Activated T-helper 2 cell treated with anti-CD3 and anti-CD28 coated beads, Interferon-gamma antibody, Interleukin-2, Interleukin-4, amounts not matched to agents 10 μg/mL and 5 μg/mL and 100 μg/mL, durations not matched to agents 14 hours and 24 hours and 36 hours (primary cell): Measurements from ENCODE around the gene HRAS. TPM values are rescaled to one million over a fixed set of nuclear protein-coding genes. Genes with fewer than 3 reads are reported as not detected.

Experiments used
- DNase-seq: peaks from one replicate; pipeline ENCODE4 v3.0.0; 2021; ENCODE audit warnings: low spot score
- H3K27ac Mint-ChIP-seq: one replicate; pipeline ENCODE4 v1.8.0; 2021; ENCODE audit warnings: mixed read lengths
- H3K27me3 Mint-ChIP-seq: one replicate; pipeline ENCODE4 v1.8.0; 2021; ENCODE audit warnings: low read depth, mixed read lengths
- H3K36me3 Mint-ChIP-seq: one replicate; pipeline ENCODE4 v1.8.0; 2021; ENCODE audit warnings: low read depth, mixed read lengths
- H3K4me1 Mint-ChIP-seq: one replicate; pipeline ENCODE4 v1.8.0; 2021; ENCODE audit warnings: low read depth, mixed read lengths
- H3K4me3 Mint-ChIP-seq: one replicate; pipeline ENCODE4 v1.8.0; 2021; ENCODE audit warnings: low read depth, mild to moderate bottlenecking, moderate library complexity, mixed read lengths
- H3K9me3 Mint-ChIP-seq: one replicate; pipeline ENCODE4 v1.8.0; 2021; ENCODE audit warnings: mixed read lengths
- intact Hi-C: fragments of 100-400 bp; cut with micrococcal nuclease; formaldehyde crosslinking; loops from one replicate; pipeline ENCODE4 v1.15.1; 2023
- total RNA-seq: library from RNA; stranded (reverse); gene quantifications from 2 replicates; pipeline ENCODE4 v1.2.3, GENCODE V29; 2022

Gene HRAS
- total RNA-seq, 1 donor from 2014 or later, result 70.5 TPM

DNA sequence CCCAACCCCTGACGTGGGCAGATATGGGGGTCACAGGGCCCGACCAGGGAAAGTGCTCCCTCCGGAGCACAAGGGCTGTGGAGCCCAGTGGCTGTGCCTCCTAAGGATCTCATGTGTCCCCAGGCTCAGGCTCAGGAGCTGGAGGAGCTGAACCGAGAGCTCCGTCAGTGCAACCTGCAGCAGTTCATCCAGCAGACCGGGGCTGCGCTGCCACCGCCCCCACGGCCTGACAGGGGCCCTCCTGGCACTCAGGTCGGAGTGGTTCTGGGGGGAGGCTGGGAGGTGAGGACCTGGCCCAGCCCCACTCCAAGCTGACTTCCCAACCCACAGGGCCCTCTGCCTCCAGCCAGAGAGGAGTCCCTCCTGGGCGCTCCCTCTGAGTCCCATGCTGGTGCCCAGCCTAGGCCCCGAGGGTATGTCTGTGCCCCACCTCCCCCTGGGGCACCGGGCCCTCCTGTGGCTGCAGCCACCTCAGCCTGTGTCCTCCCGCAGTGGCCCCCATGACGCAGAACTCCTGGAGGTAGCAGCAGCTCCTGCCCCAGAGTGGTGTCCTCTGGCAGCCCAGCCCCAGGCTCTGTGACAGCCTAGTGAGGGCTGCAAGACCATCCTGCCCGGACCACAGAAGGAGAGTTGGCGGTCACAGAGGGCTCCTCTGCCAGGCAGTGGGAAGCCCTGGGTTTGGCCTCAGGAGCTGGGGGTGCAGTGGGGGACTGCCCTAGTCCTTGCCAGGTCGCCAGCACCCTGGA, 27.9 kb upstream of the HRAS start:
- no peak overlapping the region for H3K4me3 Mint-ChIP-seq
- no peaks in the 10 kb centered on the region for H3K9me3 Mint-ChIP-seq
- no peak overlapping the region for H3K27ac Mint-ChIP-seq
- peaks cover 27% of the 10 kb centered on the region for H3K36me3 Mint-ChIP-seq
- H3K4me1 Mint-ChIP-seq, result peaks cover 6% of the 10 kb centered on the region
- peaks cover 4% of the 10 kb centered on the region for H3K27me3 Mint-ChIP-seq
- DNase-seq, result no peak
- intact Hi-C loops, result no loop called here

DNA sequence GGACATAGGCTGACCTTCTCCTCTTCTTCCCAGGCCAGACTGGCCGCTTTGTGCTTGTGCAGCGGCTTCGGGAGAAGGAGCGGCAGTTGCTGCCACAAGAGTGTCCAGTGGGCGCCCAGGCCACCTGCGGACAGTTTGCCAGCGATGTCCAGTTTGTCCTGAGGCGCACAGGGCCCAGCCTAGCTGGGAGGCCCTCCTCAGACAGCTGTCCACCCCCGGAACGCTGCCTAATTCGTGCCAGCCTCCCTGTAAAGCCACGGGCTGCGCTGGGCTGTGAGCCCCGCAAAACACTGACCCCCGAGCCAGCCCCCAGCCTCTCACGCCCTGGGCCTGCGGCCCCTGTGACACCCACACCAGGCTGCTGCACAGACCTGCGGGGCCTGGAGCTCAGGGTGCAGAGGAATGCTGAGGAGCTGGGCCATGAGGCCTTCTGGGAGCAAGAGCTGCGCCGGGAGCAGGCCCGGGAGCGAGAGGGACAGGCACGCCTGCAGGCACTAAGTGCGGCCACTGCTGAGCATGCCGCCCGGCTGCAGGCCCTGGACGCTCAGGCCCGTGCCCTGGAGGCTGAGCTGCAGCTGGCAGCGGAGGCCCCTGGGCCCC, 26.8 kb upstream of the HRAS start:
- Mint-ChIP-seq H3K36me3 (peaks cover 21% of the 10 kb centered on the region), H3K4me1 (peaks cover 6% of the 10 kb centered on the region), H3K27ac (no peak overlapping the region), H3K27me3 (peaks cover 12% of the 10 kb centered on the region), H3K4me3 (peak overlapping the region; percentile 90), H3K9me3 (no peaks in the 10 kb centered on the region)
- intact Hi-C loops, result no loop called here
- no peak for DNase-seq

DNA sequence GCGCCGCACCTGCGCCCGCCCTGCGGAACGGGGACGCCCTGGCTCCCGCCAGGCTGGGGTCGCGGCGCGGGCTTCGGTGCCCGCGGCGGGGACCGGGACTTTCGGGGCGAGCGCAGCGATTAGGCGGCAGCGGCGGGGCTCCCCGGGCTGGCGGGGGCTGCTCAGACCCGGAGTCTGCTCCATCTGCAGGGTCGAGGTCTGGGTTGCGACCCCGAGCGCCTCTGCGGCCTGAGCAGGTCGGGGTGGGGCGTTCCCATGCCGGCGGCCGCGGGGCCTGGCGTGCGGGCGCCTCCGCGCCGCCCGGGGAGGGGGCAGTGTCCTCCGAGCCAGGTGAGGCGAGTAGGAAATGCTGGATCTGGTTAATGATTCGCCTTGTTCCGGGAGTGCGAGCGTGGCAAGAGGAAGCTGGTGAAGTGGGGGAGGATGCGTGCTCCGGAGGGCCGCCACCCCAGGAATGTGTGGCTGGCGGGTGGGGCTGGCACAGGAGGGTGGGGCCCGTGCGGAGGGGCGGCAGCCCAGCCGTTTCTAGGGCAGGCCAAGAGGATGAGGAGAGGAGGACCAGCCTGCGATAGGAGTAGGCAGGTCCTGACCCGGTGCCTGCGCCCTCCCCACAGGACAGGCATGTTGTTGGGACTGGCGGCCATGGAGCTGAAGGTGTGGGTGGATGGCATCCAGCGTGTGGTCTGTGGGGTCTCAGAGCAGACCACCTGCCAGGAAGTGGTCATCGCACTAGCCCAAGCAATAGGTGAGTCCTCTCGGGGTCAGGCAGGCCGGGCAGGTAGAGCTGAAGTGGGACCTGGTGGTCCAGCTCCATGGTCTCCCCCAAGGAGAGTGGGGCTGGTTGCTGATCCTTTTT, 26.0 kb upstream of the HRAS start:
- Mint-ChIP-seq H3K36me3 (peaks cover 13% of the 10 kb centered on the region), H3K27me3 (peaks cover 16% of the 10 kb centered on the region), H3K4me3 (peak overlapping the region; percentile 90), H3K9me3 (no peaks in the 10 kb centered on the region), H3K27ac (peak overlapping the region; percentile 60), H3K4me1 (peaks cover 6% of the 10 kb centered on the region)
- intact Hi-C loops, result loop anchor here (2.0 kb wide), 2 partner anchors 27 to 135 kb away; partner anchors contain the start of gene HRAS
- no peak for DNase-seq

DNA sequence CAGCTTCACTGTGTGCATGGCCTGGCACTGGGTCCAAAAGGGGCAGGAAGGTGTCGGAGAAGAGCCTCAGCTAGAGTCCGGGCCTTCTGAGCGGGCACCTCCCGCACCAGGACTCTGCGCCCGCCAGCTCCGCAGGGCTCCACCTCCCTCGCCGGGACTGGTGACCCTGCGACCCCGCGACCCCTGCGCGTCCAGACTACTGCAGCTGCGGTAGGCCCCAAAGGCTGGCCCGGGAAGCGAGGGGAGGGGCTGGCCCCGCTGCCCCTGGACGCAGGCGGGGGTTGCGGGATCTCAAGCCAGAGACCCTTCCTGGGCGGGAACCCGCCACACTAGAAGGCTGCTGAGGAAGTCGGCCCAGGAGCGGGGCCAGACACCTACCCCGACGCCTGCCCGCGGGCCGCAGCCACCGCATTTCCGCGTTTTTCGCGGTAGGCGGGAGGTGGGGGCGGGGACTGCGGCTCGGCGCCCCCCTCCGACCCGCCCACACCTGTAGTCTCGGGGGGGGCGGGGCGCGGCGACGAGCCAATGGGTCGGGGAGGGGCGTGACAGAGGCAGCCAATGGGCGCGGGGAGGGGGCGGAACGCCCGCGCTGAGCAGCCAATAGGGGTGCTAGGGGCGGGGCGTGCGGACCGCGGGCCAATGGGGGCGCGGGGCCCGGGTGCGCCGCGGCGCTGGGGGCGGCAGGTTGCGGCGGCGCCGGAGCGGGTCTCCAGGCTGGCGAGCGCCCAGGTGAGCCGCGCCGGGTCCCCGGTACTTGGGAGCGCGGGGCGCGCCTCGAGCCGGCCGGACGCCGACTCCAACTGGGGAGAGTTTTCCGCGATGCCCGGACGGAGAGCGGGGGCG, 25.1 kb upstream of the HRAS start, which contains the start of the genes LMNTD2 and RASSF7:
LMNTD2 (minus strand) TSS at position 434 of the 843 bp plus-strand sequence; CDS start at position 412, 22 bp downstream.
RASSF7 (plus strand) TSS at position 666 of the 843 bp plus-strand sequence. CDS start 799 bp downstream, outside the sequence.
- Mint-ChIP-seq H3K4me1 (peaks cover 4% of the 10 kb centered on the region), H3K27me3 (peaks cover 18% of the 10 kb centered on the region), H3K27ac (peak within 1 kb of the TSS; percentile 60), H3K36me3 (peaks cover 8% of the 10 kb centered on the region), H3K4me3 (peak within 1 kb of the TSS; percentile 90), H3K9me3 (no peaks in the 10 kb centered on the region)
- intact Hi-C loops, result loop anchor here (2.0 kb wide), 2 partner anchors 26 to 136 kb away; partner anchors contain the start of gene HRAS
- peak; percentile 93 for DNase-seq

DNA sequence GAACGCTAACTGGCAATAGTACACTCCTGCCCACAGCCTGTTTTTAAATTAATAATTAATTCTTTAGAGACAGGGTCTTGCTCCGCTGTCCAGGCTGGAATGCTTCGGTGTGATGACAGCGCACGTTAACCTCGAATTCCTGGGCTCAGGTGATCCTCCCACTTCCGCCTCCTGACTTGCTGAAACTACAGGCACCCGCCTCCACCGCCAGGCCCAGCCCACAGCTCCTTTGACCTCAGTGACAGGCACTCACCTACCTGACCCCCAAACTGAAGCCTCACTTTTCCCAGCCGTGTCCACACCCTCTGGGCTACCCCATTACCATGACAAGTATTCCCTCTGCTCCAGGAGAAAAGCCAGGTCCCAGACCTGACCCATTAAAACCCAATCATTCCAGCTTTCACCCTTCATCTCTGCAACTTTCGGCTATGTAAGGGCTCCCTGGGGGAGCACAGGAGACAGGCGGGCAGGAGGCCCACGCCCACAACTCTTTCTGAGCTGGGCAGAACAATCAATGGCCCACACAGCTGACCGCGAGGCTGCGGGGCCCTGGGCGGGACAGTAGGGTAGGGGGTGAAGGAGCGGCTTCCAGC, 24.4 kb upstream of the HRAS start:
- H3K4me1 Mint-ChIP-seq, result peaks cover 4% of the 10 kb centered on the region
- peaks cover 18% of the 10 kb centered on the region for H3K27me3 Mint-ChIP-seq
- H3K27ac Mint-ChIP-seq, result no peak overlapping the region
- no peak for DNase-seq
- peaks cover 8% of the 10 kb centered on the region for H3K36me3 Mint-ChIP-seq
- intact Hi-C loops, result loop anchor here (2.0 kb wide), 2 partner anchors 25 to 137 kb away; partner anchors contain the start of gene HRAS
- H3K4me3 Mint-ChIP-seq, result peak overlapping the region; percentile 39
- H3K9me3 Mint-ChIP-seq, result no peaks in the 10 kb centered on the region

DNA sequence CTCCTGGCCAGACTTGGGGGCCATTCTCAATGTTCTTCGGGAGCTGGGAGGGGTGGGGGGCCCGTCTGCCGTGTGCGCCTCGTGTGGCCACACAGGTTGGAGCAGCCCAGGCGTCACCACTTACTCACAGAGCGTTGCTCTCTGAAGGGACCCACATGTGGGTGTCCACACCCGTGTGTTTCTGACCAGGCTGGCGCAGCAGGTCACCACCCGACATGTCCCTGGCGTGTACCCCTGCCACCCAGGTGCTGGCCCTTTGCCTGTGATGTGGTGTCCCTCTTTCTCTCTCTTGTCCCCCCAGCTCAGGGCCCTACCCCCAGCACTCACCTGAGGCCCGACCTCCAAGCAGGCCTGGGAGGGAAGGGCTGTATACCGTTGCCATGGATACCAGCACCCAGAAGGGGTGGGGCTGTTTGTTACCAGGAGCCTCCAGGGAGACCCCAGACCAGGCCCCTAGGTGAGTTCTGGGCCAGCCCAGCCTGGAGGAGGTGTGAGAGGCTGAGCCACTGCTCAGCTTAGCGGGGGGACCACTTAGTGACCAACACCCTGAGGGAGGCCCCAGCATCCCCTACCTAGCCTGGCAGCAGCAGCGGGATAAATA, 23.7 kb upstream of the HRAS start:
- Mint-ChIP-seq H3K4me3 (peak overlapping the region; percentile 26), H3K27me3 (peaks cover 18% of the 10 kb centered on the region), H3K36me3 (peaks cover 4% of the 10 kb centered on the region), H3K27ac (no peak overlapping the region), H3K9me3 (no peaks in the 10 kb centered on the region), H3K4me1 (peaks cover 4% of the 10 kb centered on the region)
- intact Hi-C loops, result no loop called here
- DNase-seq, result no peak

DNA sequence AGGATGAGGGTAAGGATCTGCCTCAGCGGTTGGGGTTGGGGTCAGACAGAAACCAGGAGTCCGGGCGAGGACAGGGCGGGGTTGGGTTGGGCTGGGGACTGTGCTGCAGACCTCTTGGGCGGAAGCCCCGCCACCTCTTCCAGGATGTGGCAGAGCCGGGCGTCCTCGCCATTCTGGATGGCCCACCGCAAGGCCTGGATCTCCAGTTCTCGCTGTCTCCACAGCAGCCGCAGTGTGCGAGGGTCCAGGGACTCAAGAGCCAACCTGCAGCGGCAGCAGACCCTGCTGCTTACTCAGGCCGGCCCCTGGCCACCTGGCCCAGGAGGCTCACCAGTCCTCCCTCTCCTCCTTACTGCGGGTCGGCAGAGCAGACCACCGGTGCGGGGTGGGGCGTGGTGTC, 23.1 kb upstream of the HRAS start:
- Mint-ChIP-seq H3K27me3 (peaks cover 18% of the 10 kb centered on the region), H3K9me3 (no peaks in the 10 kb centered on the region), H3K4me1 (peaks cover 4% of the 10 kb centered on the region), H3K36me3 (peaks cover under 1% of the 10 kb centered on the region), H3K4me3 (no peak overlapping the region), H3K27ac (no peak overlapping the region)
- intact Hi-C loops, result no loop called here
- DNase-seq, result no peak

DNA sequence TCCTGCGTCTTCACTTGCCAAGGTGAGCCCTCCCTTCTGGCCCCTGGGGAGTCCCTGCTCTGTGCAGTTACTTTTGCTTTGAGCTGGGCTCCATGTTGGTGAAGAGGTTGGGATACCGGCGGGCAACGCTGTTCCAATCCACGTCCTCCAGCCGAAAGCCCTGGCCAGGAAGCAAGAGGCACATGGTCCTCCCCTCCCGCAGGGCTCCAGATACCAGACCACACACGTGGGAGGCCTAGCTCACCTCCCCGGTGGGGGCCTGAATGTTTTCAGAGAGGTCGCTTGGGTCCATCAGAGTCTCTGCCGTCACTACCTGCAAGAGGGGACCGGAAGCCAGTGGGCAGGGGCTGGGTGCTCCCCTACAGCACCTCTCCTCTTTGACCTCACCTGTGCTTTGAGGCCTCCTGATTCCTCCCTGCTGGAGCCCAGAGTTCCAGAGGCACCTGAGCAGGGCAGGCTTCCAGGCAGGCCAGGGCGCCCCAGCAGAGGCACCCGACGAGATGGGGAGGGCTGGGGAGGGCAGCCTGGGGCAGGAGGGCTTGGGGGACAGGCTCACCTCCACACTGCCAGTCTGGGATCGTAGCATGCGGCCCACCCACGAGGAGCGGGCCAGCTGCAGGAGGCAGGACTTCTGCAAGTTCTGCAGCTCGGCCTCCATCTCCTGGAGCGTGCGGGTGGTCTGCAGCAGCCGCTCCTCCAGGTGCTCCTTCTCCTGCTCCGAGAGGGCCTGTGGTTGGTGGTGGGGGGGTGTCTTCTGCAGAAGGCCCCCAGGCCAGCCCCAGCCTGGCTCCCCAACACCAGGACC, 22.2 kb upstream of the HRAS start:
- no peaks in the 10 kb centered on the region for H3K36me3 Mint-ChIP-seq
- no peak for DNase-seq
- intact Hi-C loops, result no loop called here

DNA sequence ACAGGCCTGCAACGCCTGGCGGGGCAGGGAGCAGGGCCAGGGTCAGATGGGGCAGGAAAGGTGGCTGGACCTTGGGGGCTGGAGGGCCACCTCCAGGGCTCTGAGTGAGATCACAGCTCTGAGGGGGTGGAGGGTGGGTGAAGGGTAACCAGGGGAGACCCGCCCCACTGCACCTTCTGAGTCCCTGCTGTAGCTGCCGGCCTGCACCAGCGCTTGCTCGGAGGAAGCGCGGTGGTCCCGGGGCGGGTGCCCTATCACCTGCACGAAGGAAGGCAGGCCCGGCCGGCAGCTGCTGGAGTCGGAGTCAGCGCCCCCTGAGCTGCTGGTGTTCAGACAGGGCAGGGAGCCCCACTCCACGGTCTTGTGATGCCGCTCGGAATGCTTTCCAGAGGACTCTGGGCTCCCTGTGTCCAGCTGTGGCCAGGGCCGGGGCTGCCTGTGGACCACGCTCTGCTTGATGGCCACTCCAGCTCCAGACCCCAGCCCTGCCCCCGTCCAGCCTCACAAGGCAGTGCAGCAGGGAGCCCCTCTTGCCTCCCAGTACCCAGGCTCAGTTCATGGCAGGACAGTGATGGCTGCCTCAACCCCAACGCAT, 21.4 kb upstream of the HRAS start:
- no peak overlapping the region for H3K4me3 Mint-ChIP-seq
- DNase-seq, result no peak
- H3K4me1 Mint-ChIP-seq, result peaks cover 4% of the 10 kb centered on the region
- no peak overlapping the region for H3K27ac Mint-ChIP-seq
- intact Hi-C loops, result no loop called here
- no peaks in the 10 kb centered on the region for H3K36me3 Mint-ChIP-seq
- no peaks in the 10 kb centered on the region for H3K9me3 Mint-ChIP-seq
- H3K27me3 Mint-ChIP-seq, result peaks cover 18% of the 10 kb centered on the region

More for the DNA sequence above, 22.2 kb upstream of the HRAS start:
- Mint-ChIP-seq H3K4me1 (peaks cover 4% of the 10 kb centered on the region), H3K9me3 (no peaks in the 10 kb centered on the region), H3K27ac (no peak overlapping the region), H3K4me3 (no peak overlapping the region), H3K27me3 (peaks cover 18% of the 10 kb centered on the region)

DNA sequence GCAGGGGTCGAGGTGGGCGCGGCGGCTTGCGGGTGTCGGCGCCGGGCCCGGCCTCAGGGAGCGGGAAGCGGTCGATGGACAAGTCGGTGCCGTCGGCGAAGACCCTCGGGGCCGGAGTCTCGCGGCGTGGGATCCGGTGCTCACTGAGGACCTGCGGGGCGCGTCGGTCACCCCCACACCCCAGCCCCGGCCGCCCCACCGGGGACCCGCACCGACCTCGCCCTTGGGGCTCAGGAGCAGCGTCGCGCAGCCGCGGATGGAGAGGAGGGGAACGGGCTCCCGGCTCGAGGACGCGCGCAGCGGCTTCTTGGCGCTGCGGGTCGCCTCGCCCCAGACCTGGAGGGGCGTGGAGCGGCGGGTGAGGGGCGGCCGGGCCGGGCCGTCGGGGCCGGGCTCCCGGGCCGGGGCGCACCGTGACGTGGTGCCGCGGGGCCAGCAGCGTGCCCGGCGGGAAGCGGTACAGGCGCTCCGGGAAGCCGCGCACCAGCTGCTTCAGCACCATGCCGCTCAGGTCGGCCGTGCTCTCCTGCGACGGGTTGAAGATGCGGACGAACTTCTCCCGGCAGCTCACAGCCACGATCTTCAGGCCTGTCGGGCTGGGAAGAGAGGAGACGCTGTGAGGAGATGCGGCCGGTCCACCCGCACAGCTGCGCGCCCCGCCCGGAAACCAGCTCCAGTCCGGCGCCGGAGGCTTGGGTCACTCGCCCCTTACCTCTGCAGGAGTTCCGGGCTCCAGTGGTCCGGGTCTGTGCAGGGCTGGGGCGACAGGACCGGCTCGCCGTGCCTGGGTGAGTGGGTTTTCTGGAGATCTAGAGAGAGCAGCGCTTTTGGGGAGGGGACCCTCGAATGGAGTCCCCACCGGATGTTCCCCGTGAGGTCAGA, 20.6 kb upstream of the HRAS start:
- H3K9me3 Mint-ChIP-seq, result no peaks in the 10 kb centered on the region
- no peak overlapping the region for H3K27ac Mint-ChIP-seq
- peaks cover 4% of the 10 kb centered on the region for H3K4me1 Mint-ChIP-seq
- DNase-seq, result no peak
- intact Hi-C loops, result loop anchor here (1.0 to 2.0 kb wide), 2 partner anchors 19 to 167 kb away; partner anchors contain the start of gene LRRC56
- H3K4me3 Mint-ChIP-seq, result no peak overlapping the region
- no peaks in the 10 kb centered on the region for H3K36me3 Mint-ChIP-seq
- peaks cover 18% of the 10 kb centered on the region for H3K27me3 Mint-ChIP-seq
